T-helper 22 cell (primary cell): Measurements from ENCODE around the gene CNPY4.

Source experiments
- DNase-seq: peaks from one replicate; pipeline ENCODE4 v3.0.0-alpha.2; 2020; ENCODE audit warnings: low read depth

The CNPY4 gene

GRCh38 chr7:100148559-100149328 lies 29.3 kb downstream of the CNPY4 start, which contains the start of gene LAMTOR4:
Gene LAMTOR4, plus strand, starts transcription at chr7:100148918. Its CDS starts 55 bp downstream, at chr7:100148973.
- DNase-seq: peak; percentile 99

GRCh38 chr7:100152404-100152803 lies 33.0 kb downstream of the CNPY4 start:
- no peak for DNase-seq

- DNase-seq: no peak
Observed at GRCh38 chr7:100152937-100153666, 33.7 kb downstream of the CNPY4 start.

- DNase-seq: no peak
Observed at GRCh38 chr7:100153708-100154535, 34.5 kb downstream of the CNPY4 start.

GRCh38 chr7:100154651-100155491 lies 35.4 kb downstream of the CNPY4 start:
- no peak for DNase-seq

- DNase-seq: no peak
Observed at GRCh38 chr7:100155553-100156317, 36.3 kb downstream of the CNPY4 start.

- no peak for DNase-seq
Observed at GRCh38 chr7:100156331-100157068, 37.1 kb downstream of the CNPY4 start.

- no peak for DNase-seq
Observed at GRCh38 chr7:100157069-100157333, 37.6 kb downstream of the CNPY4 start.

- DNase-seq: no peak
Observed at GRCh38 chr7:100157334-100158228, 38.1 kb downstream of the CNPY4 start.

GRCh38 chr7:100158229-100159098 lies 39.0 kb downstream of the CNPY4 start, which contains the start of gene TRAPPC14:
Gene TRAPPC14, minus strand, starts transcription at chr7:100158723. Its CDS starts 224 bp downstream, at chr7:100158499.
- DNase-seq: peak; percentile 82

- DNase-seq: no peak
Observed at GRCh38 chr7:100159099-100159623, 39.7 kb downstream of the CNPY4 start.

- no peak for DNase-seq
Observed at GRCh38 chr7:100160067-100160466, 40.6 kb downstream of the CNPY4 start.

- no peak for DNase-seq
Observed at GRCh38 chr7:100163006-100163531, 43.6 kb downstream of the CNPY4 start.

GRCh38 chr7:100163871-100164270 lies 44.4 kb downstream of the CNPY4 start:
- DNase-seq: no peak

GRCh38 chr7:100166317-100166940 lies 47.0 kb downstream of the CNPY4 start:
- DNase-seq: no peak

GRCh38 chr7:100166970-100167911 lies 47.8 kb downstream of the CNPY4 start:
- no peak for DNase-seq
